WTC11 (cell line): Measurements from ENCODE around the gene CLIP2. TPM values are rescaled to one million over a fixed set of nuclear protein-coding genes. Genes with fewer than 3 reads are reported as not detected.
A peak's percentile ranks its signal among the peaks of the same experiment; 100 is the strongest.

Source experiments
- ATAC-seq: fragments of 200-7000 bp; cut with Tn5 transposase; 2 replicates; pipeline ENCODE4 v1.10.0; 2021; ENCODE audit warnings: mild to moderate bottlenecking, moderate library complexity
- CTCF ChIA-PET: fragments of 300-600 bp; sonication (Branson Sonifier 250); formaldehyde crosslinking; loops from one replicate; lab custom pipeline; 2021; ENCODE audit warnings: antibody characterized with exemption; lab: Charles Lee
- POLR2A ChIA-PET: fragments of 350-600 bp; sonication (Branson Sonifier 250); formaldehyde crosslinking; loops from one replicate; lab custom pipeline; 2021; ENCODE audit warnings: antibody characterized with exemption; lab: Charles Lee
- DNase-seq: peaks from one replicate; pipeline ENCODE4 v3.0.0; 2021; ENCODE audit warnings: low spot score
- H3K27ac Mint-ChIP-seq: 2 replicates; pipeline ENCODE4 v1.8.0; 2021; ENCODE audit warnings: mixed read lengths
- H3K27me3 Mint-ChIP-seq: 2 replicates; pipeline ENCODE4 v1.8.0; 2021; ENCODE audit warnings: low read depth, mild to moderate bottlenecking, moderate library complexity, mixed read lengths
- H3K36me3 Mint-ChIP-seq: 2 replicates; pipeline ENCODE4 v1.8.0; 2021; ENCODE audit warnings: mixed read lengths
- H3K4me1 Mint-ChIP-seq: 2 replicates; pipeline ENCODE4 v1.8.0; 2022; ENCODE audit warnings: mixed read lengths
- H3K4me3 Mint-ChIP-seq: 2 replicates; pipeline ENCODE4 v1.8.0; 2021; ENCODE audit warnings: mild to moderate bottlenecking, moderate library complexity, mixed read lengths
- H3K9me3 Mint-ChIP-seq: 2 replicates; pipeline ENCODE4 v1.8.0; 2021; ENCODE audit warnings: mixed read lengths
- ARID4B ChIP-seq: sonication (generic); formaldehyde crosslinking; IDR thresholded peaks from 2 replicates; pipeline ENCODE4 v1.8.0; 2023; ENCODE audit warnings: missing genetic modification reagents, mild to moderate bottlenecking, borderline replicate concordance
- CREB1 ChIP-seq: sonication (generic); formaldehyde crosslinking; IDR thresholded peaks from 2 replicates; pipeline ENCODE4 v1.8.0; 2023; ENCODE audit warnings: mild to moderate bottlenecking, missing genetic modification reagents
- CTCF ChIP-seq: fragments of 200-600 bp; IDR thresholded peaks from 2 replicates; pipeline ENCODE4 v1.8.0; 2022; ENCODE audit warnings: antibody characterized with exemption
- EMX1 ChIP-seq: fragments of 250-450 bp; sonication (Bioruptor Pico); IDR thresholded peaks from 2 replicates; pipeline ENCODE4 v1.8.0; 2021; ENCODE audit warnings: mild to moderate bottlenecking
- ETV6 ChIP-seq: sonication (generic); formaldehyde crosslinking; IDR thresholded peaks from 2 replicates; pipeline ENCODE4 v1.8.1; 2022; ENCODE audit warnings: mild to moderate bottlenecking, missing genetic modification reagents
- GRHL2 ChIP-seq: fragments of 250-450 bp; sonication (Bioruptor Pico); IDR thresholded peaks from 2 replicates; pipeline ENCODE4 v1.8.0; 2022; ENCODE audit warnings: mild to moderate bottlenecking, moderate library complexity; ENCODE audit not compliant: insufficient replicate concordance, severe bottlenecking
- GTF2I ChIP-seq: fragments of 250-450 bp; sonication (Bioruptor Pico); conservative IDR thresholded peaks from 2 replicates; pipeline ENCODE4 v1.4.0; 2021; ENCODE audit warnings: mild to moderate bottlenecking
- HMGXB4 ChIP-seq: sonication (generic); formaldehyde crosslinking; IDR thresholded peaks from 2 replicates; pipeline ENCODE4 v1.8.1; 2023; ENCODE audit warnings: mild to moderate bottlenecking, moderate library complexity, missing genetic modification reagents
- MXD4 ChIP-seq: fragments of 250-450 bp; sonication (Bioruptor Pico); IDR thresholded peaks from 2 replicates; pipeline ENCODE4 v1.8.0; 2021; ENCODE audit warnings: mild to moderate bottlenecking, moderate library complexity, borderline replicate concordance
- NFATC4 ChIP-seq: fragments of 250-450 bp; sonication (Bioruptor Pico); IDR thresholded peaks from 2 replicates; pipeline ENCODE4 v1.9.0; 2021; ENCODE audit warnings: mild to moderate bottlenecking
- NFE2L1 ChIP-seq: sonication (generic); formaldehyde crosslinking; IDR thresholded peaks from 2 replicates; pipeline ENCODE4 v1.8.1; 2023; ENCODE audit warnings: missing genetic modification reagents
- NR1H2 ChIP-seq: sonication (generic); formaldehyde crosslinking; IDR thresholded peaks from 2 replicates; pipeline ENCODE4 v1.9.0; 2021; ENCODE audit warnings: mild to moderate bottlenecking, moderate library complexity, missing genetic modification reagents
- ZNF121 ChIP-seq: sonication (generic); formaldehyde crosslinking; IDR thresholded peaks from 2 replicates; pipeline ENCODE4 v1.8.0; 2023; ENCODE audit warnings: missing genetic modification reagents
- ZNF317 ChIP-seq: sonication (generic); formaldehyde crosslinking; IDR thresholded peaks from 2 replicates; pipeline ENCODE4 v1.8.1; 2023; ENCODE audit warnings: low read depth, mild to moderate bottlenecking, moderate library complexity, missing genetic modification reagents, borderline replicate concordance
- ZNF671 ChIP-seq: fragments of 250-450 bp; sonication (Bioruptor Pico); IDR thresholded peaks from 2 replicates; pipeline ENCODE4 v1.8.0; 2021; ENCODE audit warnings: mild to moderate bottlenecking
- total RNA-seq: library from RNA; stranded (reverse); gene quantifications from 3 replicates; pipeline ENCODE4 v1.2.3, GENCODE V29; 2021
- TF ChIP-seq, protein P1 (sequence below): fragments of 250-450 bp; sonication (Bioruptor Pico); IDR thresholded peaks from 2 replicates; pipeline ENCODE4 v2.1.2; 2022; ENCODE audit warnings: mild to moderate bottlenecking, moderate library complexity
- TF ChIP-seq, protein P2 (sequence below): sonication (generic); formaldehyde crosslinking; IDR thresholded peaks from 2 replicates; pipeline ENCODE4 v1.8.0; 2022; ENCODE audit warnings: mild to moderate bottlenecking, missing genetic modification reagents

Gene CLIP2
- total RNA-seq, 1 experiment from 2014 or later, result 48.1 TPM

DNA sequence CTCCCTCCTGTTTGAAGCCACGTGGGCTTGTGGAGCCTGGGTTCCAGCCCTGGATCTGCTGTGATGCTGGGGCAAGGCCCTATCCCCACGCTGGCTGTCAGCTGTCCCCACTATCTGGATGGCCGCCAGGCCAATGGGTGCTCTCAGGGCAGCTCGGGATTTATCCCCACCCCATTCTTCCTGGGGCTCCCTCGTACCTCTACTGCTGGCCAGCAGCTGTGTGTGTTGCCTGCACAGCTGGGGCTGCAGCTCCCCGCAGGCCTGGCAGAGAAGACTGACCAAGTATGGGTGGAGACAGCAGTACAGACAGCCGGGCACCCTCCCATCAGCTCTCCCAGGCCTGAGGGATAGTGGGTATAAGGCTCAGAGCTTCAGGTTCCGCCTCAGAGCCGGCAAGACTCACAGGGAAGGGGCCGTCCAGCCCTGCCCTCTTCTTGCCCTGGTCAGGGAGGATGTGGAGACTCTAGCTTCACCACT, 13.6 kb downstream of the CLIP2 start (continued):
- TF ChIP-seq EMX1 (CRISPR knock-in tag) (no peak), GTF2I (no peak)

GRCh38 chr7:74304550-74304949, 15.3 kb downstream of the CLIP2 start:
- CTCF ChIA-PET, result no interaction called here
- no peaks in the 10 kb centered on the region for H3K36me3 Mint-ChIP-seq
- POLR2A ChIA-PET, result no interaction called here
- peaks cover 5% of the 10 kb centered on the region for H3K4me1 Mint-ChIP-seq
- H3K27ac Mint-ChIP-seq, result no peak overlapping the region
- no peaks in the 10 kb centered on the region for H3K27me3 Mint-ChIP-seq
- DNase-seq (no peak), ATAC-seq (no peak)
- H3K4me3 Mint-ChIP-seq, result no peak overlapping the region
- H3K9me3 Mint-ChIP-seq, result no peaks in the 10 kb centered on the region
- TF ChIP-seq NFATC4 (no peak), HMGXB4 (CRISPR knock-in tag) (no peak), GTF2I (no peak), ZNF121 (CRISPR knock-in tag) (peak; percentile 85; the same call in 1 of the 2 replicates), MXD4 (CRISPR knock-in tag) (no peak)
- TF ChIP-seq, protein P1, sequence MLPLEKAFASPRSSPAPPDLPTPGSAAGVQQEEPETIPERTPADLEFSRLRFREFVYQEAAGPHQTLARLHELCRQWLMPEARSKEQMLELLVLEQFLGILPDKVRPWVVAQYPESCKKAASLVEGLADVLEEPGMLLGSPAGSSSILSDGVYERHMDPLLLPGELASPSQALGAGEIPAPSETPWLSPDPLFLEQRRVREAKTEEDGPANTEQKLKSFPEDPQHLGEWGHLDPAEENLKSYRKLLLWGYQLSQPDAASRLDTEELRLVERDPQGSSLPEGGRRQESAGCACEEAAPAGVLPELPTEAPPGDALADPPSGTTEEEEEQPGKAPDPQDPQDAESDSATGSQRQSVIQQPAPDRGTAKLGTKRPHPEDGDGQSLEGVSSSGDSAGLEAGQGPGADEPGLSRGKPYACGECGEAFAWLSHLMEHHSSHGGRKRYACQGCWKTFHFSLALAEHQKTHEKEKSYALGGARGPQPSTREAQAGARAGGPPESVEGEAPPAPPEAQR (CRISPR knock-in tag), result no peak

DNA sequence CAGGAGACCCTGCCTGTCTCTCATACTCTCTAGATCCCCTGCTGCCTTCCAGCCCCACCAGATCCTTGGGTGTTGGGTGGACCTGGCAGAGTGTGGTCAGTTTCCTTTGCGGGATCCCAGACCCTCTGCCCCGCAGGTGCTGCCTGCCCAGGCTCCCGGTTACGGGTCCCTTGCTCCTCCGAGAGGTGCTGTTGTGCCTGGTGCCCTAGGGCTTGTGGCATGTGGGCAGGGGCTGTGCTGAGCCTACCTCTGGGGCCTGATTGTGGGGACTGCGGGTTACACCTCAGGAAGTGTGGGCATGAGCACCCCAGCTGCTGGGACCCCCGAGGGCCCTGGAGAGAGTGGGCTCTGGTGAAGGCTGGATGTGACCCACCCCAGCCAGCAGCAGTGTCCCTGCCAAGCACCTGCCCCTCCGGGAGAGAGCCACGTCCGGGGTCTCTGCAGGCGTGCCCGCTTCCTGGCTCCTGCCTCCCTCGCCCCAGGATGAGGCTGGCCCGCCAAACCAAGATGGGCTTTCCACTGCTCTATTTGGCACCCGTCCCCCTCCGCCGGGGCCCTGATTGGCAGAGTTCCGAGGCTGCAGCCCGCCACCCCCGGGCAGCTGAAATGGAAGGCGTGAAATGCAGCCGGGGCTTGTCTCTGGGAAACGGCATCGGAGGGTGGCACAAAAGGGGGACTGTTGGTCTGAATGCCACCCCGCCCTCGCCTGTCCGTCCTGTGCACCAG, 17.0 kb downstream of the CLIP2 start:
- Mint-ChIP-seq H3K27me3 (no peaks in the 10 kb centered on the region), H3K27ac (no peak overlapping the region), H3K4me1 (peaks cover 5% of the 10 kb centered on the region), H3K4me3 (no peak overlapping the region), H3K36me3 (no peaks in the 10 kb centered on the region), H3K9me3 (no peaks in the 10 kb centered on the region)
- TF ChIP-seq EMX1 (CRISPR knock-in tag) (no peak), ZNF671 (no peak)
- POLR2A ChIA-PET, result interaction anchor here (0.6 kb wide), 1 partner anchor 687 kb away, joined by 3 read pairs; no protein-coding TSS in a partner anchor
- CTCF ChIA-PET, result no interaction called here
- peak; percentile 17; the same call in 1 of the 2 replicates for ATAC-seq
- no peak for DNase-seq

- H3K4me3 Mint-ChIP-seq, result no peak overlapping the region
- POLR2A ChIA-PET, result no interaction called here
- H3K36me3 Mint-ChIP-seq, result no peaks in the 10 kb centered on the region
- peaks cover 9% of the 10 kb centered on the region for H3K4me1 Mint-ChIP-seq
- no peaks in the 10 kb centered on the region for H3K9me3 Mint-ChIP-seq
- CTCF ChIA-PET, result no interaction called here
- H3K27me3 Mint-ChIP-seq, result no peaks in the 10 kb centered on the region
- ATAC-seq, result peak; percentile 56
- peak overlapping the region; percentile 82 for H3K27ac Mint-ChIP-seq
- DNase-seq, result no peak
- no peak for TF ChIP-seq ZNF317 (CRISPR knock-in tag)
- no peak for TF ChIP-seq NFE2L1
- no peak for TF ChIP-seq GRHL2
- TF ChIP-seq ETV6 (CRISPR knock-in tag), result no peak
- TF ChIP-seq CREB1, result no peak
- TF ChIP-seq ARID4B (CRISPR knock-in tag), result no peak
- TF ChIP-seq CTCF, result no peak
- TF ChIP-seq, protein P2, sequence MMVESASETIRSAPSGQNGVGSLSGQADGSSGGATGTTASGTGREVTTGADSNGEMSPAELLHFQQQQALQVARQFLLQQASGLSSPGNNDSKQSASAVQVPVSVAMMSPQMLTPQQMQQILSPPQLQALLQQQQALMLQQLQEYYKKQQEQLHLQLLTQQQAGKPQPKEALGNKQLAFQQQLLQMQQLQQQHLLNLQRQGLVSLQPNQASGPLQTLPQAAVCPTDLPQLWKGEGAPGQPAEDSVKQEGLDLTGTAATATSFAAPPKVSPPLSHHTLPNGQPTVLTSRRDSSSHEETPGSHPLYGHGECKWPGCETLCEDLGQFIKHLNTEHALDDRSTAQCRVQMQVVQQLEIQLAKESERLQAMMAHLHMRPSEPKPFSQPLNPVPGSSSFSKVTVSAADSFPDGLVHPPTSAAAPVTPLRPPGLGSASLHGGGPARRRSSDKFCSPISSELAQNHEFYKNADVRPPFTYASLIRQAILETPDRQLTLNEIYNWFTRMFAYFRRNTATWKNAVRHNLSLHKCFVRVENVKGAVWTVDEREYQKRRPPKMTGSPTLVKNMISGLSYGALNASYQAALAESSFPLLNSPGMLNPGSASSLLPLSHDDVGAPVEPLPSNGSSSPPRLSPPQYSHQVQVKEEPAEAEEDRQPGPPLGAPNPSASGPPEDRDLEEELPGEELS (CRISPR knock-in tag), result no peak
- no peak for TF ChIP-seq NR1H2 (CRISPR knock-in tag)
Observed at GRCh38 chr7:74306730-74307469, 17.7 kb downstream of the CLIP2 start.
